GM13977 (cell line): ENCODE results near the gene ASIC5.

Experiments
- DNase-seq: peaks from one replicate; pipeline ENCODE4 v3.0.0; 2012; ENCODE audit warnings: low spot score
- in situ Hi-C: fragments of 300-500 bp; cut with MboI; formaldehyde crosslinking; loops from one replicate; pipeline ENCODE4 v1.12.0; 2022; ENCODE audit warnings: low sequenced_read_pairs, low pct_unique_long_range_greater_than_20kb, mixed read lengths, inconsistent platforms; ENCODE audit not compliant: unreplicated experiment
- TF ChIP-seq, protein P1 (sequence below): IDR thresholded peaks from 2 replicates; pipeline ENCODE4 v1.5.1; 2012; ENCODE audit warnings: mild to moderate bottlenecking, control low read depth; ENCODE audit not compliant: insufficient read depth; ENCODE audit errors: extremely low read depth, missing control alignments

Gene ASIC5, protein sequence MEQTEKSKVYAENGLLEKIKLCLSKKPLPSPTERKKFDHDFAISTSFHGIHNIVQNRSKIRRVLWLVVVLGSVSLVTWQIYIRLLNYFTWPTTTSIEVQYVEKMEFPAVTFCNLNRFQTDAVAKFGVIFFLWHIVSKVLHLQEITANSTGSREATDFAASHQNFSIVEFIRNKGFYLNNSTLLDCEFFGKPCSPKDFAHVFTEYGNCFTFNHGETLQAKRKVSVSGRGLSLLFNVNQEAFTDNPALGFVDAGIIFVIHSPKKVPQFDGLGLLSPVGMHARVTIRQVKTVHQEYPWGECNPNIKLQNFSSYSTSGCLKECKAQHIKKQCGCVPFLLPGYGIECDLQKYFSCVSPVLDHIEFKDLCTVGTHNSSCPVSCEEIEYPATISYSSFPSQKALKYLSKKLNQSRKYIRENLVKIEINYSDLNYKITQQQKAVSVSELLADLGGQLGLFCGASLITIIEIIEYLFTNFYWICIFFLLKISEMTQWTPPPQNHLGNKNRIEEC

DNA sequence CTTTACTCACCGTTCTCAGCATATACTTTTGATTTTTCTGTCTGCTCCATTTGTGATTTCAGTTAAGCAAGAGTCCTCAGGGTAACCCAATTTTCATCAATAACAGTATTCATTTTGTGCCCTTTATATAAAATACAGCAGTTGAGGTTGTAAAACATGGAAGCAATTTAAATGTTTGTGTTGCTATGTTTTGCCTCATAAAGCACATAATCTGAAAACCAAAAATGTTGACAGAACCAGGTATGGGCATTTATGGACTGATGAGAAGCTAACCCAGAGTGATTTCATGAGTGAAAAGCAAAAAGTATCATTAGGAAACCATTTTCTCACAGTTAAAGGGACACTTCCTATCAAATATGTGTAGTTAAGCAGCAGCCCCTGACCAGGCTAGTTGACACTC, at the start of gene ASIC5:
ASIC5 (minus strand) TSS at position 101 of the 400 bp plus-strand sequence; CDS start at position 50, 51 bp downstream.
- DNase-seq = no peak
- in situ Hi-C loops = no loop called here
- TF ChIP-seq, protein P1, sequence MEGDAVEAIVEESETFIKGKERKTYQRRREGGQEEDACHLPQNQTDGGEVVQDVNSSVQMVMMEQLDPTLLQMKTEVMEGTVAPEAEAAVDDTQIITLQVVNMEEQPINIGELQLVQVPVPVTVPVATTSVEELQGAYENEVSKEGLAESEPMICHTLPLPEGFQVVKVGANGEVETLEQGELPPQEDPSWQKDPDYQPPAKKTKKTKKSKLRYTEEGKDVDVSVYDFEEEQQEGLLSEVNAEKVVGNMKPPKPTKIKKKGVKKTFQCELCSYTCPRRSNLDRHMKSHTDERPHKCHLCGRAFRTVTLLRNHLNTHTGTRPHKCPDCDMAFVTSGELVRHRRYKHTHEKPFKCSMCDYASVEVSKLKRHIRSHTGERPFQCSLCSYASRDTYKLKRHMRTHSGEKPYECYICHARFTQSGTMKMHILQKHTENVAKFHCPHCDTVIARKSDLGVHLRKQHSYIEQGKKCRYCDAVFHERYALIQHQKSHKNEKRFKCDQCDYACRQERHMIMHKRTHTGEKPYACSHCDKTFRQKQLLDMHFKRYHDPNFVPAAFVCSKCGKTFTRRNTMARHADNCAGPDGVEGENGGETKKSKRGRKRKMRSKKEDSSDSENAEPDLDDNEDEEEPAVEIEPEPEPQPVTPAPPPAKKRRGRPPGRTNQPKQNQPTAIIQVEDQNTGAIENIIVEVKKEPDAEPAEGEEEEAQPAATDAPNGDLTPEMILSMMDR = no peak

DNA sequence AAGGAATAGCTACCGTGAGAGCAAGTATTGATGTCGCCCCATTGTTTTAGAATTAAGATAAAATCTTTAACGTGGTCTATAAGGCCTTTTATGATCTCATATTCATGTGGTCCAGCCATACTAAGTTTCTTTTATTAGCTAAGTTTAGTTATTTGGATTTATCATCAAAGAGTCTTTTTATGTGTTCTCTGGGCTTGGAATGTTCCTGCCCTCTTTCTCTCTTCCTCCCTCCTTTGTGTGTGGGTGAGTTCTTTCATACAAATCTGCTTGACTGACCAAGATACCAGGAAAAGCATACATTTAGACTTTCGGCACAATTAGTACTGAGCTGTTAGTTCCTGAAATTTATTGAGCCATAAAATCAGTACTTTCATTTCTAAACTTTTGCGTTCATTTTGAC, 48.7 kb upstream of the ASIC5 start:
- TF ChIP-seq, protein P1 = no peak
- in situ Hi-C loops = no loop called here
- DNase-seq = no peak

DNA sequence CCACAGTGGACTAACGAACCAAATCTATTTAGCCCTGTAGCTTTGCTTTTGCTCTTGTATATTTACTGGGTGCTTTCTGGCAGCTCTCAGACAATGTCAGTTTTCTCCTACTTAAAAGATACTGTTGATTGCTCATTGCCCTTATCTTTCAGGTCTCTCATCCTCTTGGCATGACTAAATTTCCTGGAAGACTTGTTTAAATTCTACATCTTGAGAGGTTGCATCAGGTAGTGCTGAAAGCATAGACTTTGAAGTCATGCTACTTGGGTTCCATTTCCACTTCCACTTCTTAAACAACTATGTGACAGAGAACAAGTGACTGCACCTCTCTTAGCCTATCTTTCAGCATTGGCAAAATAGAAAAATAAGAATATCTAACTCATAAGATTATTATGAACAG, 45.8 kb upstream of the ASIC5 start:
- no peak for DNase-seq
- TF ChIP-seq, protein P1 = no peak
- in situ Hi-C loops = no loop called here

DNA sequence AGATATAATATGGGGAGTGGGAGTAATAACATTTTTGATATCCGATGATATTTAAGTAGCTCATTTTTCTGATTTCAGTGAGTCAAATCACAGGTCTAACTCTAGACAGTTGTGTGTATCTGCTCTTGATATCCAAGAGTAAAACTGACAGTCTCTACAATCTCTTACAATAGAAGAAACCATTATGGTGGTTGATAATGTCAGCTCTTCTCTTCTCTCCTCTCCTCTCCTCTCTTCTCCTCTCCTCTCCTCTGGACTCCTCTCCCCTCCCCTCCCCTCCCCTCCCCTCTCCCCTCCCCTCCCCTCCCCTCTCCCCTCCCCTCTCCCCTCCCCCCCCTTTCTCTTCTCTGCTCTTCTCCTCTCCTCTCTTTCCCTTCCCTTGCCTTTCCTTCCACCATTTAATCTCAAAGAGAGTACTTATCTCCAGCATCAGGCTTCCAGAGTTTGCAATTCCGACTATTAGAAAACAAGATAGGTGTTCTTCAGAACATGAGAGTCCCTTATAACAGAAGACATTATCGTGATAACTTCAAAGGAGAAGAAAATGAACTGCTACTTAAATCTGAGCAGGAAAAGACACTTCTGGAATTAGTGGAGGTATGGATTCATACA, 43.6 kb upstream of the ASIC5 start:
- no peak for DNase-seq
- TF ChIP-seq, protein P1 = no peak
- in situ Hi-C loops = no loop called here

DNA sequence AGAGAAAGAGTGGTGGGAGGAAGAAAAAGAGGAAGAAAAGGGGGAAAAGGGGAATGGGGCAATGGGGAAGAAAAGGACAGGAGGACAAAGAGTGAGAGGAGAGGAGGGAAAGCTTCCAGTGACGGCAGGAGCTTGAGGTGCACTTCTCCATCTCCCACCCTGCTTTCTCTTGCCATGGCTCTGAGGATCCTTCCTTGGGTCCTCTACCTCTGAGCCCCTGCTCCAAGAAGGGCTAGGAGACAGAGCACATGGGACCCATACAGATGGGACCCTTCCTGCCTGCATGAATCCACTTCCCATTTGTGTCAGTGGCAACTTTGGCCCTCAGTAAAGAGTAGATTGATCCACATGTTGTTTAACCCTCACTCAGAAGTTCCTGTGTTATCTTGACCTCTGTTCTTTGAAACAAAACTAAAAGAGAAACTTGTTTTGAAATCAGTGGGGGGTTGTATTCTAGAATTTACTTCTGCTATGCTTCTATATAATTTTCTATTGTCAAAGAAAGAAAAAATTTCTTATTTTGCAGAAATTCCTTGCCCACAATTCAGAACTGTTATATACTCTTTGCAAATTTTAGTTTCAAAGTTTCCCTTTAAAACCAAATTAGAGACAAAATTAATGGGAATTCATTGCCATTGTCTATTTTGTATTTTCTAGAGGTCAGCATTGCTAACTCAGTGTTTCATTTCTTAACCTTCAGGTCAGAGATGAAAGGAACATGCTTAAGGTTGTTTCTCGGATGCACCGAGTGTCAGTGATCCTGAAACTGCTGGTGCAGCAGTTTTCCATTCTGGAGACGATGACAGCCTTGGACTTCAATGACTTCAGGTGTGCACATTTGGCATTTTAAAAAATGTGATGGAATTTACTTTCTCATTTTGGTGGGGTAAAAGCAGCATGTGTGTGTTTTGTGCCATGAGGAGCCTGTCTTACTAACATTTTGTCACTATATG, 42.4 kb upstream of the ASIC5 start:
- no peak for DNase-seq
- in situ Hi-C loops = no loop called here
- TF ChIP-seq, protein P1 = no peak

DNA sequence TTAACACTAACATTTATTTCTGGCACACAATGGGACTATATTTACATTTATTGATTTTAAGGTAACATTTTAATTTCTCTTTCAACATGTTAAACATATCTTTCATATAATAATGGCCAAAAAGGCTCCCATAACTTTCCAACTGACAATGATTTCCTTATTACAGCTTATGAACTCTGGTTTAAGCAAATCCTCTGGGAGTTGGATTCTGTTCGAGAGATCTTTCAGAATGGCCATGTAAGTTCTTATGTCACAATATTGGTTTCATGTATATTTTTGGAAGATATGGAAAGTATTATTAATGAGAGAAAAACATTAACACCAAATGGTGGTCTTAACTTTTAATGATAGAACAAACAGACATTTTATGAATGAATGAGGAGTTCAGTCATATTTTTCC, 41.5 kb upstream of the ASIC5 start:
- TF ChIP-seq, protein P1 = no peak
- in situ Hi-C loops = no loop called here
- DNase-seq = no peak
